HG02973 (cell line): ENCODE results near the gene ADAMTS9.

ENCODE experiments used
- ATAC-seq: cut with Tn5 transposase; IDR thresholded peaks from one replicate; pipeline ENCODE4 v1.9.1; 2021; ENCODE audit warnings: moderate library complexity; ENCODE audit not compliant: unreplicated experiment

ADAMTS9 gene

DNA sequence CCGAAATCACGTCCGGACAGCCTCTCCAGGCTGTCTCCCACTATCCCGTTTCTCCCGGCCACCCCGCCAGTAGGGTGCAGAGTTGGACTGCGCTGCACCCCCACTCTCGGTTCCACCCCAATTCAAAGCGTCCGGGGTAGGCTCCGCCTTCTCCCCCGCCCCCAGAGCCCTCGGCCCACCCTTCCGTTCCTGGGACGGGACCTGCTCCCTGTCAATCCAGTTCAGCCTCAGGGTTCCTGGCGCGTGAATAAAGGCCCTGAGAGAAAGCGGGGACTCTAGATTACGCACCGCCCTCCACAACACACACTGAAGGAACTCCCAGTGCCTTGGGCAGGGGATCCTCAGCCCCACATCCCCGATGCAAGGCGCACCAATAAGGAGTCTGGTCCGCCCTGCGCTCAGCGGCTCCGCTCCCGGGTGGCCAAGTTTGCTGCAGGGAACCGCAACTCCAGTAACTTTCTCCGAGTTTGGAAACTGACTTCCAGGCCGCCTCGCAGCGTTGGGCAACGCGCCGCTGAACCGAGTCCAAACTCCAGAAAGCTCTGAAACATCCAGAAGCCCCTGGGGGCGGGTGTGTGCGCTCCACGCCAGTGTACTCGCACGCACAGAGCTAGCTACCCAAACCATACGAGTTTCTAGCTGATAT lies 1.9 kb downstream of the ADAMTS9 start:
- ATAC-seq, result no peak

DNA sequence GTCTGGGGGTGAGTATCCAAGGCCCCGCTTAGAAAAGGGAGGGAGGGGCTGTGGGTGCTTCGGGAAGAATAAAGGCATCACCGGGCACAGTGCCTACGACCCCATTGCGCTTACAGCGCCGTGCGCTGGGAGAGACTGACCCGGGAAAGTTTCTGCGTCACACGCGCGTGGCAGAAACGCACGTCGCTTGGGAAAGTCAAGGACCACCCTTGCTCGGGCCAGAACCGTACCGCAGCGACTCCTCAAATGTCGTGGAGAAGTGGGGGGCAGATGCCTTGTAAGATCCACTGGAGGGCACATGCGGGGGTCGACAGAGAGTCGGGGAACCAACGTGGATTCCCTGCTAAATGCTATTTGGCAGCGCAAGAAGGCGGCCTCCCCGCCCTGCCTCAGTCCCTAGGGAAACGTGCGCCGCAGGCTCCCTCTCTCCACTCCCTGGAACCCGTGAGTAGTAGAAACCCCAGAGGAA lies 2.4 kb downstream of the ADAMTS9 start:
- no peak for ATAC-seq

DNA sequence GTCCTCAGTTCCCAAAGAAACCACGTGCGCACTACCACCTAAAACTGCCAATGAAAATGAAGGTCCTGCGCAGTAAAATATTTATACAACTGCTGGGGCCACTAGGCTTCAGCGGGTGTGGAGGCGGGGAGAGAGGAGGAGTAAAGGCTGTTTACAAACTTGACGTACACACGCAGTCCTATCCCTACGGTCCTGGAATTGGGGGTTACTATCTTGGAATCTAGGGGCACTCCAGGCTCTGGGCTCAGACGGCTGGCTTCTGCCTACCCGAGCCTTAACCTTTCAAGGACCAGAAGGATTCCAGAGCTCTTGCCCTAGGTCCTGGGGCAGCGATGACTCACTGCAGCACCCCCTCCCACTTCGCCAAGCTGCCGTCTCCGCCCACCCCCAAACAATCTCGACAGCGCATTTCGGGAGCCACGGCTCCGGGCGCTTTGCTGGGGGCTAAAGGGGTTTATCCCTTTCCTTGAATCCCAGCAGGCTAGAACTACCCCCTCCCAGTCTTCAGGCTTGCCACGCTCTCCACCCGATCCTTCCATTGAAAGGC lies 3.0 kb downstream of the ADAMTS9 start:
- ATAC-seq, result no peak

DNA sequence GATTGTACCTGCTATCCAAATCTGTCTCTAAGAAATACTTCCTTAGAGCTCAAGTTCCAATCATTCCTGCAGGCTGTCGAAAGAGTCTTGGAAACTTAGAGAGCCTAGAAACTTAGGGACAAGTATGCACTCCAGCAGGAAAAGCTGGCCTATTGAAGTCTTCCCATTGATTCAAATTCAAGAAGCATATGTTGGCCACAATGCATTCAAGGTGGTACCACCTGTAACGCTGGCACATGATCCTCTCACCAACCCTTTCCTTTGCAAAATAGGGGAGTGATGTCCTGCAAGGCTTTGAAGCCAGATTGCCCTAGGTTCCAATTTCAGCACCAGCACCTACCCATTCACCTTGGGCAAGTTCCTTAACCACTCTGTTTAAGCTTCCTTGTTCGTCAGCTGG lies 6.0 kb downstream of the ADAMTS9 start:
- ATAC-seq, result no peak

DNA sequence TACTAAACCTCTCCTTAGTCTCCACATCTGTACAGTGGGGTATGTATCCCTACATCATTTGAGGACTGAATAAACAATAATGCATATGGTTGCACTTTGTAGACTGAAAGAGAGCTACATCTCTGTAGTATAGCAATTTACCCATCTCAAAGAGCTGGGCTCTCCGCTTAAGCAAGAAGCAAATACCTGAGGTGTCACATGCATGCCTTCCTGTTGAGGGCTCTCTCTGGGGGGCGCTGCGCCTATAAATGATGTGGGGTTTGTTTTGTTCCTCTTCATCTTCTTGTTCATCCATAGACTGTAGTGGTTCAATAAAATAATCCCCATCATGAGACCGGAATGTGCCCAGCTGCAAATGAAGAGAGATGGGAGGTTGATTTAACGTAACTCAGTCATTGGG lies 6.8 kb downstream of the ADAMTS9 start:
- ATAC-seq, result no peak

DNA sequence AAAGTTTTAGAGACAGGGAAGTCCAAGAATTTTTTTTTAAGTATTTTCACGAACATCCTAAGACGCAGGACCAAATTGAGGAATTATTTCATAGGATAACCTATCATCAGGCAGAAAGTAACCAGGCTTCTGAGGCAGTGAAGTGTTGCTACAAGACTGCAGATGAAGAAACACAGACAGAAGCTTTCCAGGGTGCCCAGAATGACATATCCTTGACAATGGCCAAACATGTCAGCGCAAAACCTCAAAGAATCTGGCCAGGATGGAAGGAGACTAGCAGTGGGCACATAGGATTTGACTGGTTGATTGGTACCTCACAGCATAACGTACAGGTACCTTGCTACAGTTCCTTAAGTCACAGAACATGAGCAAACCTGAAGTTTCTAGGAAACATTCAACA lies 7.5 kb downstream of the ADAMTS9 start:
- no peak for ATAC-seq

DNA sequence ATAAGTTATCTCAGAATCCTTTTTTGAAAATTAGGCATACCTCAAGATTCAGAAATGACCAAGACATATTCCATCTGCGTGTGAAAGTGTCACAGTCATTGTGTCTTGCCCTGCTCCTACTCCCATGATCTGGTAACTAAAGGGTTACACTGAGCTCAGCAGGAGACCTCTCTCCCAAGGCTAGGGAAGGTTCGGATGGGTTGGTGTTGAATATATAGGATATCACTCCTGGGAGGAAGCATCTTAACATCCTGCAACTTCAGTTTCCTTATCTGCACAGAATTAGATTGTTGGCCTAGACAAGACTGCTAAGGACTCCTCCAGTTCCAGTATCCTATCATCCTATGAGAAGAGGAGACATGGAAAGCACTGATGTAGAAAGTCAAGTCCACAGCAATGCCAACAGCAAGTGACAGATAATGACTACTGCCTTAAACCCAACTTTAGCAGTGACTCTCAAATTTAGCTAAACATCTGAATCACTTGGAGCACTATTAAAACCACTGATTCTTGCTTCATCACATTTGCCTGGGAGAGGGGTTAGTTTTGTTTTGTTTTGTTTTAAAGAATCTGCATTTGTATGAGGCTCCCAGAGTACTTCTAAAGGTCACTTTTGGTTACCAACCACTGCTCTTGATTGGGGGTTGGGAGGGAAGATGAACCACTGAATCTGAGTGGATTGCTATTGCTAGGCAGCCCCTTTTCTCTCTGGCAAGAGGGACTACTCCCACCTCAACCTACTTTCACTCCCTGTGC lies 9.7 kb downstream of the ADAMTS9 start:
- ATAC-seq, result no peak

DNA sequence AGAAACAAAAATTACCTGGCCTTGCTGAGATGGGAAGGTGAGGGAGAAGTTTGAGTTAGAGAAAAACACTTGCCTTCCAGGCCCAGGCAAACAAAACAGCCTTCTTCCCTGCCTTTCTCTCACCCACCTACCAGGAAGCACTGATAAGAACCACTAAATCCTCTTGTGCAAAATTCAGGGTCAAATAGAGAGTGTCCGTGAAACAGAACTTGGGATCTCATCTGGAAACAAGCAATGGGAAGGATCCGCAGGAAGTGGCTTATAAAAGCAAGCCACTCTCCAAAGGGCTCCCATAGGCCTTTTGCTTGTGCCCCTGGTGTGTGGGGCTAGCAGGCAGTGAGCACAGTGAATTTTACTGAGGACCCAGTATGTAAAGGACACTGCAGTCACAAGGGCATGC lies 11.0 kb downstream of the ADAMTS9 start:
- no peak for ATAC-seq

DNA sequence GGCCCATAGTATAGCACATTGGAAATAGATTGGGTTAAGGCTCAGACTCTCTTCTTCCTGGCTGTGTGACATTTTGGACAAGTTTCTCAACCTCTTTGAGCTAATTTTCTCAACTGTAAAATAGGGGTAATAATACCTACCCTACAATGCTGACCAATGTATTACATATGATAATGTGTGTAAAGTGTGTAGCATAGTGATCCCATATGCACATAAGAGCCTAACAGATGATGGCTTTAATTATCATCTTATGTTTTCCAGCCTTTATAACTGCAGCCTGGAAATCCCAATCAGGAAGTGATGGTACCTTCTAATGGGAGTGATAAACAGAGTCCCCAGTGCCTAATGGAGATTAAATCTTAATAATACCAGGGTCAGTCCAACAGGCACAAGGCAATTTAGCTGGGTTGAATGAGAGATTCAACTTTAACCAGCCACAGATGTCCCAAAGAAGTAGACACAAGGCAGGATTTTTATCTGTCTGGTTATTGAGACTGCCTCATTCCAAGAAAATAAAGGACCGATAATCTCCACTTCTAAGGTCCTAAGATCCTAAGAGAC lies 12.0 kb downstream of the ADAMTS9 start:
- no peak for ATAC-seq

DNA sequence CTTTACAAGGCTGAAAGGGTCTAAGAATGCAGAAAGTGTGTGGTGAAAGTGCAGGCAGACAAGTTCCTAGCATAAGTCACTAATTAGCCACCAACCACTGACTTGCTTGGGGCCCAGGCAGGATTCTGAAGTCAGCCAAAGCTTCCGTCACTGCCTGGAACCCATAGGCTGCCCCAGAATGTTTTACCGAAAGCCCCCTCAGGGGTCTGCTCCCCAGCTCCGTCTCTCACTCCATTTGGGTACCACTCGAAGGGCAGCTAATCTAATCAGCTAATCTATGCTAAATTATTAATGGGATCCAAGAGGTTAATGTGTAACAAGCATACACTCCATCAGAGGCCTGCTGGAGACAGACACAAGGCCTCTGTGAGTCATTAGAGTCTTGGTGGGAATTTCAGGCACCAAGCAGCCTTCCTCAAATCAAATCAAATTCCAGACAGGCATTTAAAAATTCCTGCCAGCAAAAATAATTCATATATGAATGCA lies 13.2 kb downstream of the ADAMTS9 start:
- no peak for ATAC-seq

DNA sequence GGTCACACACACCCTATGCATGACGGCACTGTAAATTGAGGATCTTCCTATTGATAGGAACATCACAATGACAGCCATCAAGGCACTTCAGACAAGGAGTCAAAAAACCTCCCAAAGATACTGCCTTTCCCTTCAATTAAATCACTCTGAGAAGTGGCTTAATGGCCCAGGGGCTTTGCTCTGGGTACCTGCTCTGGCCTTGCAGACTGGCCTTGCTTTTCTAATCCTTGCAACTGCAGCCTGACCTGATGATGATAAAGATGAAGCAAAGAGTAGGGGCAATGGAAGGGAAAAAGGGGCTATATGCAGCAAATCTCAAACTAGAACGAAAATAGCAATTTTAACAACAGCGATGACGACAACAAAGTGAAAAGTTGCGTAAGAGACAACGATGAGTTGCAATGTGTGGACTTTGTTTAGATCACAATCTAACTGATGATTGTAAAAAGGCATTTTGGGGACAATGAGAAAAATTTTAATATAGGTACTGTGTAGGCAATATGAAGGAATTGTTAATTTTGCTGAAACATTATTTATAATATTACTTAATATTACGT lies 14.6 kb downstream of the ADAMTS9 start:
- ATAC-seq, result no peak

DNA sequence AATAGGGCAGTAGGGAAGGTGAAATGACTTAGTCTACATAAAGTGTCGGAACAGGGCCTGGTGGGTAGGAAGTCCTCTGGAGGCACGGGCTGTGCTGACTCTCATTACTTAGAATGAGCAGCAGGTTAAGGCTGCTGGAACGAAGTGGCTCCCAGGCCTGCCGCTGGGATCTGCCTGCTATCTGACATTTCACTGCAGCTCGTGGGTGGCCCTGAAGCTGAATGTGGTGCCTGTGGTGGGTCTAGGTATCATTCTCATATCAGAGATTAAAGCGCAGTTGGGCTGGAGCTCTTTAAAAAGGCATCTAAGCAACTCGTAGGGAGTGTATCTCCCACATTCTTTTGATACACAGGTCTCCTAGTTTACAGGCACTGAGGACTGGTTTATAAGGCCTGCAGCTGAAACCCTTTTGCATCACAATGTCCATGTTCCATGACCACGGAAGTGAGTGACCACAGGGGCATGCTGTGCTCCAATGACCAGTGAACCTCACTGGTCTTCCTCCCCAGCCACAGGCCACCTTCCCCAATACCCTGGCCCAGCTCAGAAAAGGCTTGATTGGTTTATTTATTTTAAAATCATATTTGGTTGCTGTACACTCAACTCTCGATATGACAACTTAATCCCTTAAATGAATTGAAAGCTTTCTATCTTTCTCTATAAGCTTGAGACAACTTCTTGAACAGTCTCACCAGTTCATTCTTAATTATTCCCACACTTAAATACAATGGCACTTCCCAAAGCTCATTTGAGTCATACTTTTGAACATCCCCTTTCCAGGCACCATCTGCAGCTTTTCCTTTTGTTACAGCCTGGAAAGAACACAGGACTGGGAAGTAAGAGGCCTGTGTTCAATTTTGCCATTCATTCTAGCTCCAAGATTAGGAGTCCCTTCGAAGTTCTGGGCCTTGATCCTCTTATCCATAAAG lies 19.0 kb downstream of the ADAMTS9 start:
- ATAC-seq, result no peak

DNA sequence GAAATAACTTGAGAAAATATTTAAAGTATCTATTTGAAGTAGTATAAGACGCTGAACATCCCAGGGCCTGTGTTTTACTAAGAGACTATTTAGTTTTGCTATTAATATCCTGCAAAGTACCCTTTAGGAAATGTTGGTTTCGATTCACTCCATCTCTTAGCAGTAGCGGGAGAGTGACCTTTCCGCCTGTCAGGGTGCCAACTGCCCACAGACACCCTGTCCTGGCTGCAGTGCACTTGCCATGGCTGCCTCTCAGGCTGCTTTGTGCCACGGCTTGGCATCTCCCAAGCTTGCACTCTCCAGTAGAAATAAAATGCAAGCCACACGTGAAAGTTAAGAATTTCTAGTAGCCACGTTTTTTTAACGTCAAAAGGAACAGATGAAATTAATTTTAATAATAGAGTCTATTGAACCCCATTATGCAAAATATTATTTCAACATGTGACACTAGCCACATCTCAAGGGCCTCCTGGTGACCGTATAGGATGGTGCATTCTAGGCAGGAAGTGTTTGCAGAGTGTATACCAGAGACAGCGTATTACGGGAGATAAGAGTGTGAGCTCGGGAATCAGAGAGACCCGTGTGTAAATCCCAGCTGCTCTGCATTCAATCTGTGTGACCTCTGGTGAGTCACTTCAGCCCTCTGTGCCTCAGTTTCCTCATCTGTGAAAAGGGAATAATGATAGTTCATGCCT lies 19.8 kb downstream of the ADAMTS9 start:
- no peak for ATAC-seq

DNA sequence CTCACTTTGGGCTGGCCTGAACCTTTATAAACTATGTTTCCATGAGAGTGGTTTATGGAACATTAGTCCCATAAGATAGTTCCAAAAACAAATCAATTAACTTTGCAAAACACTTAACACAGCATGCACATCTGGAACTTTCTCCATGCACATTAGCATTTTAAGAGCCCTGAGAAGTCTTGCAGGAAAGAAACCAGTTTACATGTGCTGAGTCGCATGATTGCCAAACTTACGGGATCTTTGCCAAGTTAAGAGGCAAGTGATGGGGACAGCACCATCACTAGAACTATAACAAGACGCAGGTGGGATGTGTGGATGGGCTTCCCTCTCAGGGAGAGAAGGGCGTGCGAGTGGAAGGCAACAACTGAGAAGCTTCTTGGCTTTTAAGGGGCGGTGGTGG lies 20.7 kb downstream of the ADAMTS9 start:
- ATAC-seq, result no peak

DNA sequence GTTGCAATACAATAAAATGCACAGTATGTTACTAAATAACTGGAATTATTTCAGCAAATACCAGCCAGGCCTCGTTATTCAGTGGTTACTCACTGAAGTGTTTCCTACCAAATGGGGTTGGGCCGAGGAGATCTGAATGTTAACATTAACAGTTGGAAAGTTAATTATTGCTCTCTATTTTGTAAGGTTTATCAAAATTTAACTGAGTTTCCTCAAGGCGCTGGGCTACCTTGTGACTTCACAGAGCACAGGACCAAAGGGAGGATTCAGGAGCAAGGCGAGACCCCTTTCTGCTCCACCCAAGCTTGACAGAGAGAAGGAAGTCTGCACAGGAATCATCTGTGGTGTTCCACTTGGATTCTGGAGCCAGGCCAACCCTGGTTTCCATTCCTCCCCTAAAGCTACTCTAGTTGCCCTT lies 21.6 kb downstream of the ADAMTS9 start:
- no peak for ATAC-seq

DNA sequence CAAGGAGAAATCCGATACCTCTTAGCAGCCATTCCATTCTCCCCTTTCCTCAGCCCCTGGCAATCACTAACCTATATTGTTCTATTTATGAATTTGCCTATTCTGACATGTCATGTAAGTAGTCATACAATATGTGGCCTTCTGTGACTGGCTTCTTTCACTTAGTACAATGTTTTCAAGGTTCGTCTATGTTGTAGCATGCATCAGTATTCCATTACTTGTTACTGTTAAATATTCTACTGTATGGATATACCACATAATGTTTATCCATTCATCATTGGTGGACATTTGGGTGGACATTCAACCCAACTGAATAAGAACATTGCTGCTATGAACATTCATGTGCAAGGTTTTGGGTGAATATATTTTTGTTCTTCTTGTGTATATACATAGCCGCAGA lies 23.4 kb downstream of the ADAMTS9 start:
- no peak for ATAC-seq

DNA sequence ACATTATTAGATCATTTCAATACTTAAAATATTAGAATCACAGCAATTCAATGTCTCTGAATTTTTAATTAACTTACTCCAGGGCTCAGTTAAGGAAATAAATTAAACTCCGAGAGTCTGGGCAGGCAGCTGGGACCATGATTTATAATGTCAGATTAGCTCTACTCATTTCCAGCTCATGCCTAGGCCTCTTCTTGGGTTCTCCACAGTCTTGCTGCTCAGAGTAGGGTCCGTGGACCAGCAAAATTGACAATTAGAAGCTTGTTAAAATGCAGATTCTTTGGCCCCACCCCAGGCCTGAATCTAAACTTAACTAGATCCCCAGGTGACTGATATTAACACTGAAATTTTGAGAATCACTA lies 28.2 kb downstream of the ADAMTS9 start:
- no peak for ATAC-seq

DNA sequence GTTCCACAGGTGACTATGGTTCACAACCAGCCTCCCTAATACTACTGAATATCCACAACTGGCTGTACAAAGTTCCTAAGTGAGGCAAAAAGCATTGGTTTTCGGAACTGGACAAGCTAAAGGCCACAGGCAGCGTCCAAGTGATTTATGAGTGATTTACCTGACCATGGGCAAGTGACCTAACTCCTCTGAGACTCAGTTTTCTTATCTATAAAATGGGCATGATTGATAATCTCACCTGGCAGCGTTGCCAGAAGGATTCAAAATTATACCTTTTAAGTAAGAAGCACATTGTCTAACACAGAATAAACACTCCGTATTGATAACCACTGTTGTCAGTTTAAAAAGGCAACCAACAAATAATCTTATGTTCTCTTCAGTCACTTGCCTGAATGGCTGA lies 29.8 kb downstream of the ADAMTS9 start:
- no peak for ATAC-seq

DNA sequence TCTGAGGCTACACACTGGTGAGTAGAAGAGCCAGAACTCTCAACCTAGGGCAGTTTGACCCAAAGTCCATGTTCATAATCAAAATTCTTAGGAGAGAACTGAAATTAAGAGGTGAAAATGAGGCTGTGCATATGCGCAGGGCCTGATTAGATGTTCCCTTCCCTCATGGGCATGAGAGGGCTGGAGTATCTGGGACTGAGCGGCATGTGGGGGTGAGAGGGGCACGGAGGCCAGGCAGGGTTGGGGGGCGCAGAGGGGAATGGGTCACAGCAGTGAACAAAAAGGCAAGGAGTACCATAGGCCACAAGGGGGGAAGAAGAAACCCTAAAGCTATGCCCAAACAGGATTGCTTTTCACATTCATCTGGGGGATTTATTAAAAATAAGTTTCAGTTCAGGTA lies 31.3 kb downstream of the ADAMTS9 start:
- no peak for ATAC-seq

DNA sequence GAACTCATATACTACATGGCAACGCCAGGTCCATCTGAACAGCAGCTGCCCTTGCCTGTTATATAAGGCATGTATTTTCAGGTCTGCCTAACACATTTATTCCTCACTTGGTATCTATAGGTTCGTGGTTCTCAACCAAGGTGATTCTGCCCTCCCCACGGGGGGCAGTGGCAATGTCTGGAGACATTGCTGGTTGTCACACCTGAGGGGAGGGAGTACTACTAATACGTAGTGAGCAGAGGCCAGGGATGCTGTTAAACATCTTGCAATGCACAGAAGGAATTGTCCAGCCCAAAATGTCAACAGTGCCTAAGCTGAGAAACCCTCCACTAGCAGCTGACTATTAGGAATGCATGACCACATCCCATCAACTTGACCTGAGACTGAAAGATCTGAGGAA lies 32.6 kb downstream of the ADAMTS9 start:
- no peak for ATAC-seq
